Spleen (tissue), 7 donors: ENCODE results near the gene TAOK3.

Source experiments
- CTCF ChIP-seq, 11 experiments: fragments of 200-600 bp in 7 of 11; fragments of 450-650 bp in 4 of 11; sonication (generic) in 4 of 11; IDR thresholded peaks in 8 of 11; conservative IDR thresholded peaks in 3 of 11; 1 replicate in 7 of 11; 2 replicates in 4 of 11; pipeline versions ENCODE4 v1.4.0 to v1.8.0; 2016 to 2021; ENCODE audit warnings: antibody characterized with exemption in 11 of 11, inconsistent platforms in 4 of 11, mild to moderate bottlenecking in 1 of 11
- POLR2A ChIP-seq, 3 donors: fragments of 450-650 bp; IDR thresholded peaks; one replicate each; pipeline ENCODE4 v1.5.1; 2017; ENCODE audit warnings: antibody characterized with exemption in 3 of 3, mild to moderate bottlenecking in 1 of 3
- POLR2AphosphoS5 ChIP-seq, 3 donors: sonication (generic); formaldehyde crosslinking; IDR thresholded peaks; one replicate each; pipeline ENCODE4 v1.5.1; 2017; ENCODE audit warnings: antibody characterized with exemption in 3 of 3
- donor health status: DM: no; HTN: no; CAD: no; lungs with moderate emphysema.
- donor health status: DM: no; HTN: no; CAD: no.
- donor health status: DM: no; HTN: no; CAD: no.

GRCh38 chr12:118312578-118312977, 60.1 kb downstream of the TAOK3 start:
- TF ChIP-seq CTCF (IDR thresholded peaks at IDR 0.05 in 8 of 11, conservative IDR thresholded peaks at IDR 0.05 in 3 of 11) = no peak
- TF ChIP-seq POLR2A (IDR thresholded peaks at IDR 0.05) = no peak
- TF ChIP-seq POLR2AphosphoS5 (IDR thresholded peaks at IDR 0.05) = no peak
